Prostate gland (tissue), 2 donors: Measurements from ENCODE around the gene PTBP3.
"Not testable (repeated sequence)": the region's sequence is repeated elsewhere in the genome, so short reads cannot be mapped to it uniquely, and the experiment has no call there.

Source experiments
- POLR2AphosphoS5 ChIP-seq: sonication (generic); formaldehyde crosslinking; IDR thresholded peaks from one replicate; pipeline ENCODE4 v1.6.1; 2017; ENCODE audit warnings: antibody characterized with exemption
- TF ChIP-seq, protein P1 (sequence below), 4 experiments: fragments of 200-600 bp in 2 of 4; fragments of 450-650 bp in 2 of 4; sonication (generic) in 2 of 4; IDR thresholded peaks; 1 replicate in 3 of 4; 2 replicates in 1 of 4; pipeline ENCODE4 v1.5.1; 2016 to 2019; ENCODE audit warnings: antibody characterized with exemption in 4 of 4, mild to moderate bottlenecking in 2 of 4, moderate library complexity in 2 of 4

DNA sequence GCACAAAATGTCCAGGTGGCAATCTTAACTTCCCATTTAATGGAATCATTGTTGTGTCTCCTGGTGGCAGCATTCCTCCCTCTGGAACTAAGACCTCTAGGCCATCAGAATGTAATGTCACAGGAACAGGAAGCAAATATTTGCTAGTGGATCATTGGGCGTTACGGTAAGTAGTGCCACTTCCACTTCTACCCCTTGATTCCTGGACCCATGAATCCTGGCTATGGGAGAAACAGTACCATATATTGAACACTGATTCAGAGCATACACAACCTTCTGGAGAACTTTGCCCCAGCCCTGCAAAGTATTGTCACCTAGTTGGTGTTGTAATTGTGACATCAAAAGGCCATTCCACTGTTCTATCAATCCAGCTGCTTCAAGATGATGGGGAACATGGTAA is 40.8 kb upstream of the PTBP3 start:
- TF ChIP-seq, protein P1, sequence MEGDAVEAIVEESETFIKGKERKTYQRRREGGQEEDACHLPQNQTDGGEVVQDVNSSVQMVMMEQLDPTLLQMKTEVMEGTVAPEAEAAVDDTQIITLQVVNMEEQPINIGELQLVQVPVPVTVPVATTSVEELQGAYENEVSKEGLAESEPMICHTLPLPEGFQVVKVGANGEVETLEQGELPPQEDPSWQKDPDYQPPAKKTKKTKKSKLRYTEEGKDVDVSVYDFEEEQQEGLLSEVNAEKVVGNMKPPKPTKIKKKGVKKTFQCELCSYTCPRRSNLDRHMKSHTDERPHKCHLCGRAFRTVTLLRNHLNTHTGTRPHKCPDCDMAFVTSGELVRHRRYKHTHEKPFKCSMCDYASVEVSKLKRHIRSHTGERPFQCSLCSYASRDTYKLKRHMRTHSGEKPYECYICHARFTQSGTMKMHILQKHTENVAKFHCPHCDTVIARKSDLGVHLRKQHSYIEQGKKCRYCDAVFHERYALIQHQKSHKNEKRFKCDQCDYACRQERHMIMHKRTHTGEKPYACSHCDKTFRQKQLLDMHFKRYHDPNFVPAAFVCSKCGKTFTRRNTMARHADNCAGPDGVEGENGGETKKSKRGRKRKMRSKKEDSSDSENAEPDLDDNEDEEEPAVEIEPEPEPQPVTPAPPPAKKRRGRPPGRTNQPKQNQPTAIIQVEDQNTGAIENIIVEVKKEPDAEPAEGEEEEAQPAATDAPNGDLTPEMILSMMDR (IDR thresholded peaks at IDR 0.05): not testable (repeated sequence)
- TF ChIP-seq POLR2AphosphoS5: not testable (repeated sequence)
